SU-DHL-6 (cell line): ENCODE measurements around the gene PARP12.
A peak's percentile ranks its signal among the peaks of the same experiment; 100 is the strongest.

ENCODE experiments used
- H2AFZ ChIP-seq: fragments of 200-600 bp; sonication (generic); 2 replicates; pipeline ENCODE4 v1.6.1; 2014; ENCODE audit warnings: low read depth, mild to moderate bottlenecking, moderate library complexity, mixed read lengths, antibody characterized with exemption, low read length; ENCODE audit not compliant: severe bottlenecking
- H3F3A ChIP-seq: fragments of 200-600 bp; shearing (Covaris generic); 2 replicates; pipeline ENCODE4 v1.6.0; 2016; ENCODE audit warnings: antibody characterized with exemption, mild to moderate bottlenecking; ENCODE audit not compliant: insufficient read depth
- H3K27ac ChIP-seq: fragments of 200-600 bp; sonication (generic); 2 replicates; pipeline ENCODE4 v1.5.1; 2016; ENCODE audit warnings: low read depth, mild to moderate bottlenecking, low read length, moderate library complexity, mixed read lengths
- H3K27me3 ChIP-seq: fragments of 200-600 bp; sonication (generic), shearing (Covaris generic); 2 replicates; pipeline ENCODE4 v1.6.0; 2014; ENCODE audit warnings: mild to moderate bottlenecking, low read length
- H3K36me3 ChIP-seq: fragments of 200-600 bp; sonication (generic); 2 replicates; pipeline ENCODE4 v1.6.1; 2014; ENCODE audit warnings: mild to moderate bottlenecking, low read length, mixed read lengths
- H3K4me2 ChIP-seq: fragments of 300-600, 200-600 bp; shearing (Covaris generic), sonication (generic); 2 replicates; pipeline ENCODE4 v1.6.0; 2014; ENCODE audit warnings: low read length, low read depth, mild to moderate bottlenecking; ENCODE audit not compliant: poor library complexity, severe bottlenecking
- H3K4me3 ChIP-seq: fragments of 200-600 bp; sonication (generic); 2 replicates; pipeline ENCODE4 v1.5.1; 2014; ENCODE audit warnings: antibody characterized with exemption, low read length, mild to moderate bottlenecking, mixed read lengths; ENCODE audit not compliant: insufficient read depth, poor library complexity, severe bottlenecking
- H3K79me2 ChIP-seq: fragments of 200-600 bp; sonication (generic); 2 replicates; pipeline ENCODE4 v1.6.1; 2014; ENCODE audit warnings: mild to moderate bottlenecking, low read length, moderate library complexity; ENCODE audit not compliant: insufficient read depth
- H3K9ac ChIP-seq: fragments of 200-600 bp; sonication (generic); 2 replicates; pipeline ENCODE4 v1.7.0; 2014; ENCODE audit warnings: mild to moderate bottlenecking, low read length
- H3K9me2 ChIP-seq: fragments of 200-600 bp; sonication (generic); replicated peaks from 2 replicates; pipeline ENCODE4 v1.6.1; 2014; ENCODE audit warnings: low read length; ENCODE audit not compliant: insufficient read depth
- H3K9me3 ChIP-seq: fragments of 200-600 bp; sonication (generic); 2 replicates; pipeline ENCODE4 v1.6.1; 2014; ENCODE audit warnings: low read length, mixed read lengths; ENCODE audit not compliant: insufficient read depth
- H4K20me1 ChIP-seq: fragments of 200-600 bp; sonication (generic); 2 replicates; pipeline ENCODE4 v1.6.1; 2014; ENCODE audit warnings: low read depth, mild to moderate bottlenecking, antibody characterized with exemption, low read length, moderate library complexity, mixed read lengths
- EZH2phosphoT487 ChIP-seq: fragments of 200-600 bp; sonication (generic), shearing (Covaris generic); conservative IDR thresholded peaks from 2 replicates; pipeline ENCODE4 v1.6.1; 2018; ENCODE audit warnings: mild to moderate bottlenecking, antibody characterized with exemption, low read length, moderate library complexity, mixed read lengths
- TF ChIP-seq, protein P1 (sequence below): fragments of 200-600 bp; sonication (generic); IDR thresholded peaks from one replicate; pipeline ENCODE4 v1.5.1; 2017; ENCODE audit warnings: antibody characterized with exemption, mild to moderate bottlenecking, low read length, moderate library complexity; ENCODE audit not compliant: insufficient read depth, poor library complexity, severe bottlenecking

The PARP12 gene

DNA sequence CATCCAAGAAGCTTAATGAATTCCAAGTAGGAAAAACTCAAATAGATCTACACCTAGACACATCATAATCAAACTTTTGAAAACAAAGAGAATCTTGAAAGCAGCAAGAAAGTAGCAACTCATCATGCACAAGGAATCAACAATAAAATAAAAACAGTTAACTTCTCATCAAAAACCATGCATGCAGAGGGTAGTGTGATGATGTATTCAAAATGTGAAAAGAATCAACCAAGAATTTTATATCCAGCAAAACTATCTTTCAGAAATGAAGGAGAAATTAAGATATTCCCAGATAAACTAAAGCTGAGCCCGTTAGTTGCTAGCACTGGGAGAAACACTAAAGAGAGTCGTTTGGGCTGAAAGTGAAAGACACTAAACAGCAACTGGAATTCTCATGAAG, 4.3 kb upstream of the PARP12 start:
- no peak overlapping the region for H3K4me3 ChIP-seq
- no peaks in the 10 kb centered on the region for H3K79me2 ChIP-seq
- TF ChIP-seq EZH2phosphoT487, result no peak
- TF ChIP-seq, protein P1, sequence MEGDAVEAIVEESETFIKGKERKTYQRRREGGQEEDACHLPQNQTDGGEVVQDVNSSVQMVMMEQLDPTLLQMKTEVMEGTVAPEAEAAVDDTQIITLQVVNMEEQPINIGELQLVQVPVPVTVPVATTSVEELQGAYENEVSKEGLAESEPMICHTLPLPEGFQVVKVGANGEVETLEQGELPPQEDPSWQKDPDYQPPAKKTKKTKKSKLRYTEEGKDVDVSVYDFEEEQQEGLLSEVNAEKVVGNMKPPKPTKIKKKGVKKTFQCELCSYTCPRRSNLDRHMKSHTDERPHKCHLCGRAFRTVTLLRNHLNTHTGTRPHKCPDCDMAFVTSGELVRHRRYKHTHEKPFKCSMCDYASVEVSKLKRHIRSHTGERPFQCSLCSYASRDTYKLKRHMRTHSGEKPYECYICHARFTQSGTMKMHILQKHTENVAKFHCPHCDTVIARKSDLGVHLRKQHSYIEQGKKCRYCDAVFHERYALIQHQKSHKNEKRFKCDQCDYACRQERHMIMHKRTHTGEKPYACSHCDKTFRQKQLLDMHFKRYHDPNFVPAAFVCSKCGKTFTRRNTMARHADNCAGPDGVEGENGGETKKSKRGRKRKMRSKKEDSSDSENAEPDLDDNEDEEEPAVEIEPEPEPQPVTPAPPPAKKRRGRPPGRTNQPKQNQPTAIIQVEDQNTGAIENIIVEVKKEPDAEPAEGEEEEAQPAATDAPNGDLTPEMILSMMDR, result no peak
- peaks cover 20% of the 10 kb centered on the region for H3K9me3 ChIP-seq
- H3K4me2 ChIP-seq, result no peak overlapping the region
- no peaks in the 10 kb centered on the region for H4K20me1 ChIP-seq
- no peaks in the 10 kb centered on the region for H3K9me2 ChIP-seq
- no peaks in the 10 kb centered on the region for H3K27me3 ChIP-seq
- no peaks in the 10 kb centered on the region for H3K36me3 ChIP-seq
- H2AFZ ChIP-seq, result no peak overlapping the region
- H3F3A ChIP-seq, result no peaks in the 10 kb centered on the region
- no peak overlapping the region for H3K9ac ChIP-seq
- no peak overlapping the region for H3K27ac ChIP-seq

DNA sequence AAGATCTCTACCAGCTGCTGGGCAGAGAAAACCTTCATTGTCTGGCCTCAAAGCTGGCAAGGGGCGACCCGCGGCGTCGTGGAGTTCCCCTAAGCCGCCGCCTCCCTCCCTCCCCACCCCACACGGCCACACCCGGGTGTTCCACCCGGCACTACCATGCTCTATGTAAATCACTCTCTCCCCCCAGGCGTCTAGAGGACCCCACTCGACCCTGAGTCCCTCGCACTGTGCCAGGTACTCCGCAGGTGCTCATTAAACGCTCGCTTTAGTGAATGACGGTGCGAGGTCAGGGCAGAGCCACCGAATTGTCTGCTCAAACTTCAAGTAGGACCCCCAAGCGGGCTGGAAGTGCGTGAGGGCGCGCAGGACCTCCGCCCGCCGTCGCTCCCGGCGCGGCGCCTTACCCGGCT, 628 bp downstream of the PARP12 start:
- H2AFZ ChIP-seq, result no peak overlapping the region
- TF ChIP-seq, protein P1, result no peak
- TF ChIP-seq EZH2phosphoT487, result no peak
- peaks cover 16% of the 10 kb centered on the region for H3K9me3 ChIP-seq
- H4K20me1 ChIP-seq, result no peaks in the 10 kb centered on the region
- no peak overlapping the region for H3K9ac ChIP-seq
- H3F3A ChIP-seq, result no peaks in the 10 kb centered on the region
- no peaks in the 10 kb centered on the region for H3K79me2 ChIP-seq
- H3K9me2 ChIP-seq, result no peaks in the 10 kb centered on the region
- peak overlapping the region; percentile 20 for H3K4me3 ChIP-seq
- peak overlapping the region; percentile 52 for H3K4me2 ChIP-seq
- no peaks in the 10 kb centered on the region for H3K36me3 ChIP-seq
- no peaks in the 10 kb centered on the region for H3K27me3 ChIP-seq
- no peak overlapping the region for H3K27ac ChIP-seq

DNA sequence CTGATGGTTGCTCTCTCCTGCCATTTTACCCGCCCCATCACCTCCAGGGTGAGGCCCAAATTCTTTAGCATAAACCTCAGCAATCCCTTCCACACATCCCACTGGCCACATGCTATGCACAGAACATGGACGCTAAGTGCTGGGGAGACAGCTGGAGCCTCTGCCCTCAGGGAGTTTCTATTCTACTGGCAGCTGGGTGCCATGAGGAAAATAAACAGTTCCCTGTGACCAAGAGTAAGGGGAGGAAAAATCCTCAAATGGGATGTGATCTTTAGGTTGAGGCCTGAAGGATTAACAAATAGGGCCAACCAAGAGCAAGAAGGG, 1.2 kb downstream of the PARP12 start:
- Histone ChIP-seq H3K27me3 (no peaks in the 10 kb centered on the region), H2AFZ (no peak overlapping the region), H3F3A (no peaks in the 10 kb centered on the region), H3K9ac (no peak overlapping the region), H3K79me2 (no peaks in the 10 kb centered on the region), H3K9me2 (no peaks in the 10 kb centered on the region), H3K27ac (no peak overlapping the region), H4K20me1 (no peaks in the 10 kb centered on the region), H3K9me3 (peaks cover 10% of the 10 kb centered on the region), H3K4me3 (no peak overlapping the region), H3K4me2 (no peak overlapping the region), H3K36me3 (no peaks in the 10 kb centered on the region)
- TF ChIP-seq, protein P1, result no peak
- TF ChIP-seq EZH2phosphoT487, result no peak
